GM10847 (cell line): ENCODE measurements around the gene ATOX1.

ENCODE experiments used
- POLR2A ChIP-seq: IDR thresholded peaks from 2 replicates; pipeline ENCODE4 v1.6.1; 2011; ENCODE audit not compliant: insufficient read length; ENCODE audit errors: extremely low read depth

Gene ATOX1

DNA sequence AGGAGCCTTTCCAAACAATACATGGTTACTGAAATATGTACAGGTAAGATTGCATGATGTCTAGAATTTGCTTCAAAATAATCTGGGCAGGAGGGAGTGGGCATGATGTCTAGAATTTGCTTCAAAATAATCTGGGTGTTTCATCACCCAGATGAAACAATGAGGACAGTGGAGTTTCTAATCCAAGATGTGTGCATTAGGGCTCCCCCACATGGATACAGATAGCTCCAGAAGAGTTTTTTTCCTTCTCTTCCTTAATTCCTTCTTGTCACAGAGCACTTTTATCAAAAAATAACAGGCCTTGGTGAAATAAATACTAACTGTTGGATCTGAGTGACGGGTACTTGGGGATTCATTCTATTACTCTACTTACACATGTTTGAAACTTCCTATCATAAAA, 14.9 kb downstream of the ATOX1 start:
- no peak for TF ChIP-seq POLR2A

DNA sequence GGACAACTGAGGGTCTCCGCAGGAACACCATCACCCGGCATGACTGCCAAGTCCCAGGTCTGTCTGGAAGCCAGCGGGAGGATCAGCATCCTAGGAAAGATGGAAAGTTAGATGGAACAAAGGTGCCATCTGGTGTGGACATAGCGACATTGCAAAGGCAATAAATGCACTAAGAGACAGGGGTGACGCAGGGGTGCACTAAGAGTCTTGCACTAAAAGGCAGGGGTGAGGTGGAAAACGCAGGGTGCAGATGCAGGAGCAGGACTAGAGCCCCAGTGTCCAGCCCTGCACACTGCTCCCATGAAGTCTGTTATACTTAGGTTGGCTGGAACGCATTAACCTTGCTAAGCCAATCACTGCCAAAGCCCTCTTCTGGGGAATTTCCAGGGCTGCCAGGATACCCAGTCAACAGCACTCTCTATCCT, 15.5 kb downstream of the ATOX1 start:
- no peak for TF ChIP-seq POLR2A

DNA sequence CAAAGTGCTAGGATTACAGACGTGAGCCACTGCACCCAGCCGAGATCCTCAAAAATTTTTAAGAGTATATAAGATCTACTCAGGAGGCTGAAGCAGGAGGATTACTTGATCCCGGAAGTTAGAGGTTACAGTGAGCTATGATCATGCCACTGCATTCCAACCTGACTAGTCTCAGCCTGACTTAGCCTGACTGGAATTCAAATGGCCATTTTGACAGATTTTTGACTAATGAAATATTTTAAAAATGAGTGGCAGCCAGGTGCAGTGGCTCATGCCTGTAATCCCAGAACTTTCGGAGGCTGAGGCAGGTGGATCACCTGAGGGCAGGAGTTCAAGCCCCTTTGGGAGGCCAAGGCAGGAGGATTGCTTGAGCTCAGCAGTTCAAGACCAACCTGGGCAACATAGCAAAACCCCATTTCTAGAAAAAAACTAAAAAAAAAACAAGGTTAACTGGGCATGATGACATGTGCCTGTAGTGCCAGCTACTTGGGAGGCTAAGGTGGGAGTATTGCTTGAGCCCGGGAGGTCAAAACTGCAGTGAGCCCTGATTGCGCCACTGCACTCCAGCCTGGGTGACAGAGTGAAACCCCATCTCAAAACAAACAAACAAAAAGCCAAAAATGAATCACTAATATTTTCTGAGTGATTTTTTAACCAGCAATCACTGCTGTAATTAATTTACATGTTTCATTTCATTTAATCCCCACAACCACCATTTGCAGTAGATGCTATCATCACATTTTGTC, 16.6 kb downstream of the ATOX1 start:
- TF ChIP-seq POLR2A, result no peak

DNA sequence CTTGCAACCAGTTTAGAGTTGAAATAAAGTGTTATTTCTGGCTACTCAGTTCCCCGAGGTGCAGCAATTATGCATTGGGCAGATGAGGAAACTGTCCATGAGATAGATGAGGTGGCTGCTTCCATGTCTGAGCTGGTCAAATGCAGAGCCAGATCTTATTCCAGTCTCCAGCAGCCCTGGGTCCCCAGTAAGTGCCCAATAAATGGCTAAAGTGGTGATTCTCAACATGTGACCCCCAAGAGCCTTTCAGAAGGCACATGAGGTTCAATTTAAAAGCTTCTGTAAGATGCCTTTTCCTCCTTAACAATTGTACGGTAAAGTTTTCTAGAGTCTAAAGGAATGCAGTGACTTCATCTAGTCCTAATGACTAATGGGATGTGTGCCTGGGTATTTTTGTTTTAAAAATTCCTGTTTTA, 17.5 kb downstream of the ATOX1 start:
- TF ChIP-seq POLR2A, result no peak

DNA sequence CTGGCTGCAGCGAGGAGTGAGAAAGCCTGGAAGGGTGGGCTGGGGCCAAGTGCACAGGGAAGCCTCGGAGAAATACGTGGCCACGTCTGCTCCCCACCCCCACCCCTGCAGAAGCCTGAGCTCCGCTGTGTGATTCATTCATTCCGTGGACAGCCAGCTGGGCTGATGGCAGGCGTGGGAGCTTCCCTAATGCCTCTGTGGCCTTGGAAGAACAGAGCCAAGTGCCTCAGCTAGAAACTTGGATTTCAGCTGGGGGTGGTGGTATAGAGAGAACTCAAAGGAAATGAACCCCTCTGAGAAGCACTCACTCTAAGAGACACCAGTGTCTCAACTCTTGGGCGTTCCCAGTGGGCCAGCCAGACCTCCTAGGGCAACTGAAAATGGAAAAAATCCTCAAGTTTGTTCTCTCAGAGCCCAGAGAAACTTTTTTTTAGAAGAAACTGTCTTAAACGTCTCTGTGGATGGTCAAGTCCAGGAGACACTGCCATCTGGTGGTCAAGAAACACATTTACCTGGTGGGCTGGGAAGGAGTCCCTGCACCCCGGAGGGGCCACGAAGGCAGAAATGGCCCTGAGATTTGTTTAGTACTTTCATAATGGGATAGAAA, 18.0 kb downstream of the ATOX1 start:
- TF ChIP-seq POLR2A, result no peak

DNA sequence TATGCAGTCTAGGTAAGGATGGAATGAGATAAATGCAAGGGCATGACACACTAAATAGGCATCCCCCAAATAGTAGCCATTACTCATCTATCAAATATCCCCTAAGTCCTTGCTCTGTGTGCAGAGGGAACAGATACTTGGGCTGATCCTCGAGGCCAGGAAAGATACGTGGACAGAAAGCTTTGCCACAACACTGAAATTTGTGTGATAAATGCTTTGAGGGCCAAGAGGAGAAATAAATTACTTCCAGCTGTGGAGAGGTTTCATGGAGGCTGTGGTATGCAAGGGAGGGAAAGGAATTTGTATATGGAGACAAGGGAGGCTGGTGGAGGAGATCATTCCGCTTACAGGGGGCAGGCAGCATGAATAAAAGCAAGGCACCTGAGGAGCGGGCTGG, 18.5 kb downstream of the ATOX1 start:
- no peak for TF ChIP-seq POLR2A

DNA sequence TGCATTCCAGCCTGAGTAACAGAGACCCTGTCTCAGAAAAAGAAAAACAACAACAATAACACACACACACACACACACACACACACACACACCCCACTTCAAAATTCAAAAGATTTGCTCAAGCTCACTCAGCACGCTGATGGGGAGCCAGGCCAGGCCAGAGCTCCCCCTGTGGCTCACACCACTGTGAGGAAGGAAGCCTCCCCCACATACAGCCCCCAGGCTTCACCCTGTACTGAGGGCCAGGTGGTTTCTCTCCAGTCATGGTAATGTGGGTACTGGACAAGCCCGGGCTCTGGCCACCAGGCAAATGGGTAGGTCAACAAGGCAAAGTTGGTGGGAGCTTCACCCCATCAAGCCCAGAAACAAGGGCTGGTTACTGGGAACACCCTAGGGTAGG, 19.0 kb downstream of the ATOX1 start:
- no peak for TF ChIP-seq POLR2A

DNA sequence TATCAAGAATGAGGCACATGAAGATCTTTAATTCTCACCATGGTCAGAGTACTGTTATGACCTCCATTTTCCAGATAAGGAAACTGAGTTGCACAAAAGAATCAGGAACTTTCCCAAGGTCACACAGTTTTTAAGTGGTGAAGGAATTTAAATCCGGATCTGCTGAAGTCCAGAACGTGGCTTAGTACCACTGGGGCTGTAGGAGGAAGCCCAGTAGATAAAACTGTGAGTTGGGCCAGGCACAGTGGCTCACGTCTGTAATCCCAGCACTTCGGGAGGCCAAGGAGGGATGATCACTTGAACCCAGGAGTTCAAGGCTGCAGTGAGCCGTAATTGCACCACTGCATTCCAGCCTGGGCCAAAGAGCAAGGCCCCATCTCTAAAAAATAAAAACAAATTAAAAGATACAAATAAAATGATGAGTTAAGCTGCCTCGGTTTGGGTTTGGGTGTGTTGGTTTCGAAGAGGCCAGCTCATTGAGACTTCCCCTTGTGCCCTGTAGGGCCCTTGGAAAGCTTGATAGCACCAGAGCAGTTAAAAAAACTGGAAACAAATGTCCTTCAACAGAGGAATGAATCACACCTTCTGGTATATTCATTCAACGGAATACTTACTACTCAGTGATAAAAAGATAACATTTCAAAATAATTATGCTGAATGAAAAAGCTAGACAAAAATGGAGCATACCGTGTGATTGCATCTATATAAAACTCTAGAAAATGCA, 20.1 kb downstream of the ATOX1 start:
- no peak for TF ChIP-seq POLR2A

DNA sequence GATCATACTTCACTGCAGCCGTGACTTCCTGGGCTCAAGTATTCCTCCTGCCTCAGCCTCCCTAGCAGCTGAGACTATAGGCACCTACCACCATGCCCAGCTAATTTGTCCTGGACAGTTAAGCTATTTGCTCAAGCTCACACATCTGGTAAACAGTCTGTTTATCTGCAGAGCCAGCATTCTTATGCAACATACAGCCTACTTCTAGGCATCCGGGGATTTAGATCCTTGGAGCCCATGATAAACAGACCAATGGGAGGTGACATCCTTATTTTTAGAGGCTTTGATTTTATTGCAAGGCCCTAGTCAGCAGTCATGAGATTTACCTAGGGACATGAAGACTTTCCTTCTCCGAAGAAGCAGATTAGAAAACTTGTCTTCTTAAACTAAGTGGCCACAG, 21.0 kb downstream of the ATOX1 start:
- no peak for TF ChIP-seq POLR2A

DNA sequence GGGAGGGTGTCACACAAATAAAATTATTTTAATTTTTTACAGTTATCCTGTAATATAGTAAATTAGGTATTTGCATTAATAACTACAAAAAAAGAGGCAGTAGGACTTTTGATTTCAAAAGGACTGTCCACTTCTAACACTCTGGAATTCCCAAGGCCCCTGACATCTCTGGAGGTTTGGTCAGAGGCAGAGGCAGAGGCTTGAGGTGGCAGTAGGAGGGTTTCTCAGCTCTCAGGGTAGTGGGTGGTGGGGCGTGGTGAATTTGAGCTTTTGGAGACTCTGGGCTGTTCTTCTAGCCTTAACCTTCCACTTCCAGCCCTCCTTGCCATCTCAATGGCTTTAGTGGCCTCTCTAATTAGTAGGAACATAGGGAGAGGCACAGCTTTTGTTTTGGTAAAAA, 22.8 kb downstream of the ATOX1 start:
- no peak for TF ChIP-seq POLR2A

DNA sequence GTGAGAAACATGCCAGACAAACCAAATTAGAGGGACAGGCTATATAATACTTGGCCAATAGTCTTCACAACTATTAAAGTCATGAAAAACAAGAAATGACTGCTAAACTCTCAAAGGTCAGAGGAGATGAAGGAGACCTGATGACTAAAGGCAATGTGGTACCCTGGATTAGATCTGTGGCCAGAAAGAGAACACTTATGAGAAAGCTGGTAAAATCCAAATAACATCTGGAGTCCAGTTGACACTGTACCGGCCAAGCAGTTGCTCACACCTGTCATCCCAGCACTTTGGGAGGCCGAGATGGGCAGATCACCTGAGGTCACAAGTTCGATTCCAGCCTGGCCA, 24.4 kb downstream of the ATOX1 start:
- no peak for TF ChIP-seq POLR2A

DNA sequence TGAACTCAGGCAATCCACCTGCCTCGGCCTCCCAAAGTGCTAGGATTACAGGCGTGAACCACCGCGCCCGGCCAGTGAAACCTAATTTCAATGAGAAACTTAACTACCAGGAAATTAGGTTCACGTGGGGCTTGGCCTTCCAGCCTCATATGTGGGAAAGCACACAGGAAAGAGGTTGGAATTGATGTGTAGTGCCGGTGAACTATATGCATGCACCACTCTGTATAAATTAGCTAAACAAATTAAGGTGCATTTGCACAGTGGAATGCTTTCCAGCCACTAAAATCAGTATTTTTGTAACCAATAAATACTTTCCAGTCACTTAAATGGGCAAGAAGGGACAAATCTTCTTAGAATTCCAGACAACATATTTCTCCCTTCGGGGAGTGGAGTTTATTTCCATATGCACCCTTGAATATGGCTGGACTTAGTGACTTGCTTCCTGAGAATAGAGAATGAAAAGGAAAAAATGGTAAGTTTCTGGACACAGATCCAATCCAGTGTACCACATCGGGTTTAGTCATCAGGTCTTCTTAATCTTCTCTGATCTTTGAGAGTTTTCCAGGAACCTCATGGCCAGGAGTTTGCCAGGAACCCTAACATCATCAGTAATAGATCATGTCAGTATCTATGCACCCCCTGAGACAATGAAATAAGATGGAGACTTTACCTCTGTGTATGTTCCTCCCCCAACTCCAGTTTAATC, 24.9 kb downstream of the ATOX1 start:
- TF ChIP-seq POLR2A, result no peak

DNA sequence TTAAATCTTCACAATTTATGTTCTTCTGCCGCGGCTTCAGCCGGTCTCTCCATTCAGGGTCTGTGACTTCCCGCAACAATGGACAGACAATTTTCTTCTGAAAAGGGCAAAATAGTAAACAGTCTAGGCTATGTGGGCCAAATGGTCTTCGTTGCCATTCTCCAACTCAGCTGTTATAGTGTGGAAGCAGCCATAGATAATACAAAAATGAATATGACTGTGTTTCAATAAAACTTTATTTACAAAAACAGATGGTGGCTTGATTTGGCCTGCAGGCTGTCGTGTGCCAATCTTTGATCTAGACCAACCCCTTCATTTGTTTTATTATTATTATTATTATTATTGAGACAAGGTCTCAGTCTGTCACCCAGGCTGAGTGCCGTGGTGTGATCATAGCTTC, 28.1 kb downstream of the ATOX1 start:
- TF ChIP-seq POLR2A, result no peak

DNA sequence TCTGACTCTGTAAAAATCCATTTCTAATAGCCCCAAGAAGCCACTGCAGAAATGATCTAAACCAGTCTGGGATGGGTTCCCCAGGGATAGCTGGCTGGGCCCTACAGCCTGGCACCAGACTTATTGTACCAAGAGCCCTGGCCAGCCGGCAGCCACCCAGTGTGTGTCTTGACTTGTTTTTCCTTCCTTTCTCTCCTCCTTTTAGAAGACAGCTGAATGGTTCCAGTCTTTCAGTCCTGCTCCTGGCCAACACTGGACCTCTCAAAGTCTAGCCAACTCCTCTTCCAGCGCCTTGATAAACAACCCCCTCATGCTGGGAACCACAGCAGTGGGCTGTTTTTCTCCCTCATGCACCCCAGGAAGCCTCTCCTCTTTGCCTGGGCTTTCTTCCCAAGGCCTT, 34.1 kb downstream of the ATOX1 start:
- TF ChIP-seq POLR2A, result no peak

DNA sequence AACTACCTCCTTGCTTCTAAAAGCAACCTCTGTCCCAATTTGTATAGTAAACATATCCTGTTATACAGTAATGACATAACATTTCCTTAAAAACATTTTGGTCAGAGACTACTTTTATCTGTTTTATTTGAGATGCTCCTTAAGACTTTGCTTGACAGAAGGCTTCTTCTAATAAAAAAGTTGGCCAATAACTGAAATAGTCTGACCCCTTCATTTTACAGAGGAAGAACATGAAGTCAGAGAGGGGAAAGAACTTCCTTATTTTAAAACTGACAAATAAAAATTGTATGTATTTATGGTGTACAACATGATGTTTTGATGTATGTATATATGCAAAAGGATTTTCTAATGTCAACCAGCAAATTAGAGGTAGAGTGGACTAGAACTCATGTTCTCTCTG, 35.9 kb downstream of the ATOX1 start:
- TF ChIP-seq POLR2A, result no peak
